ENCODE measurements around the gene ARHGAP18. TPM values are rescaled to one million over a fixed set of nuclear protein-coding genes. Genes with fewer than 3 reads are reported as not detected.

The ARHGAP18 gene
- total RNA-seq, 1 donor from 2014 or later: 57.9 TPM

GRCh38 chr6:129710450-129711270 lies 683 bp upstream of the ARHGAP18 start:
- Histone ChIP-seq H3K36me3 (no peaks in the 10 kb centered on the region), H3K27me3 (ENCODE audit: low read depth) (no peaks in the 10 kb centered on the region), H3K4me1 (peaks cover 25% of the 10 kb centered on the region), H3K9me3 (no peaks in the 10 kb centered on the region), H3K4me3 (peak overlapping the region; percentile 67), H3K27ac (peak overlapping the region; percentile 84)
- TF ChIP-seq CTCF (IDR thresholded peaks at IDR 0.05): no peak
- intact Hi-C loops (cut with DNase I): no loop called here
- ATAC-seq (no peak), DNase-seq (no peak)

- H3K9me3 ChIP-seq: no peaks in the 10 kb centered on the region
- peak overlapping the region; percentile 84 for H3K27ac ChIP-seq
- H3K4me1 ChIP-seq: peaks cover 35% of the 10 kb centered on the region
- TF ChIP-seq CTCF (IDR thresholded peaks at IDR 0.05): no peak
- H3K27me3 ChIP-seq (ENCODE audit: low read depth): no peaks in the 10 kb centered on the region
- ATAC-seq: peak; percentile 70
- DNase-seq: no peak
- peak overlapping the region; percentile 67 for H3K4me3 ChIP-seq
- intact Hi-C loops (cut with DNase I): no loop called here
- no peaks in the 10 kb centered on the region for H3K36me3 ChIP-seq
Measured at GRCh38 chr6:129709196-129709768, 695 bp downstream of the ARHGAP18 start.

GRCh38 chr6:129708496-129709195 lies 1.3 kb downstream of the ARHGAP18 start:
- H3K36me3 ChIP-seq: no peaks in the 10 kb centered on the region
- no peak for TF ChIP-seq CTCF (IDR thresholded peaks at IDR 0.05)
- DNase-seq (no peak), ATAC-seq (no peak)
- no peaks in the 10 kb centered on the region for H3K27me3 ChIP-seq (ENCODE audit: low read depth)
- intact Hi-C loops (cut with DNase I): no loop called here
- peaks cover 39% of the 10 kb centered on the region for H3K4me1 ChIP-seq
- peak overlapping the region; percentile 67 for H3K4me3 ChIP-seq
- peak overlapping the region; percentile 84 for H3K27ac ChIP-seq
- no peaks in the 10 kb centered on the region for H3K9me3 ChIP-seq

GRCh38 chr6:129707882-129708495 lies 2.0 kb downstream of the ARHGAP18 start:
- peaks cover 40% of the 10 kb centered on the region for H3K4me1 ChIP-seq
- DNase-seq (no peak), ATAC-seq (no peak)
- no peak for TF ChIP-seq CTCF (IDR thresholded peaks at IDR 0.05)
- intact Hi-C loops (cut with DNase I): no loop called here
- no peaks in the 10 kb centered on the region for H3K36me3 ChIP-seq
- H3K27ac ChIP-seq: peak overlapping the region; percentile 84
- peak overlapping the region; percentile 67 for H3K4me3 ChIP-seq
- H3K9me3 ChIP-seq: no peaks in the 10 kb centered on the region
- H3K27me3 ChIP-seq (ENCODE audit: low read depth): no peaks in the 10 kb centered on the region

- no peak overlapping the region for H3K27ac ChIP-seq
- TF ChIP-seq CTCF (IDR thresholded peaks at IDR 0.05): no peak
- no peaks in the 10 kb centered on the region for H3K36me3 ChIP-seq
- H3K9me3 ChIP-seq: no peaks in the 10 kb centered on the region
- intact Hi-C loops (cut with DNase I): no loop called here
- ATAC-seq (no peak), DNase-seq (no peak)
- peak overlapping the region; percentile 67 for H3K4me3 ChIP-seq
- no peaks in the 10 kb centered on the region for H3K27me3 ChIP-seq (ENCODE audit: low read depth)
- H3K4me1 ChIP-seq: peaks cover 48% of the 10 kb centered on the region
Measured at GRCh38 chr6:129707028-129707427, 2.9 kb downstream of the ARHGAP18 start.
